Measurements from ENCODE around the gene GCH1. TPM values are rescaled to one million over a fixed set of nuclear protein-coding genes. Genes with fewer than 3 reads are reported as not detected.
"Not testable (repeated sequence)": the region's sequence is repeated elsewhere in the genome, so short reads cannot be mapped to it uniquely, and the experiment has no call there.

The GCH1 gene
- total RNA-seq, 1 donor: 1.9 TPM

GRCh38 chr14:54804538-54805041, 98.0 kb downstream of the GCH1 start:
- H3K4me3 ChIP-seq (ENCODE audit: low read depth, low read length): no peak overlapping the region
- TF ChIP-seq, protein P1, sequence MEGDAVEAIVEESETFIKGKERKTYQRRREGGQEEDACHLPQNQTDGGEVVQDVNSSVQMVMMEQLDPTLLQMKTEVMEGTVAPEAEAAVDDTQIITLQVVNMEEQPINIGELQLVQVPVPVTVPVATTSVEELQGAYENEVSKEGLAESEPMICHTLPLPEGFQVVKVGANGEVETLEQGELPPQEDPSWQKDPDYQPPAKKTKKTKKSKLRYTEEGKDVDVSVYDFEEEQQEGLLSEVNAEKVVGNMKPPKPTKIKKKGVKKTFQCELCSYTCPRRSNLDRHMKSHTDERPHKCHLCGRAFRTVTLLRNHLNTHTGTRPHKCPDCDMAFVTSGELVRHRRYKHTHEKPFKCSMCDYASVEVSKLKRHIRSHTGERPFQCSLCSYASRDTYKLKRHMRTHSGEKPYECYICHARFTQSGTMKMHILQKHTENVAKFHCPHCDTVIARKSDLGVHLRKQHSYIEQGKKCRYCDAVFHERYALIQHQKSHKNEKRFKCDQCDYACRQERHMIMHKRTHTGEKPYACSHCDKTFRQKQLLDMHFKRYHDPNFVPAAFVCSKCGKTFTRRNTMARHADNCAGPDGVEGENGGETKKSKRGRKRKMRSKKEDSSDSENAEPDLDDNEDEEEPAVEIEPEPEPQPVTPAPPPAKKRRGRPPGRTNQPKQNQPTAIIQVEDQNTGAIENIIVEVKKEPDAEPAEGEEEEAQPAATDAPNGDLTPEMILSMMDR (IDR thresholded peaks at IDR 0.05; ENCODE audit: insufficient read depth, low read length): no peak
- DNase-seq (ENCODE audit: low read depth): no peak

GRCh38 chr14:54803926-54804537, 98.6 kb downstream of the GCH1 start:
- TF ChIP-seq, protein P1 (IDR thresholded peaks at IDR 0.05; ENCODE audit: insufficient read depth, low read length): no peak
- no peak for DNase-seq (ENCODE audit: low read depth)
- H3K4me3 ChIP-seq (ENCODE audit: low read depth, low read length): no peak overlapping the region

DNA sequence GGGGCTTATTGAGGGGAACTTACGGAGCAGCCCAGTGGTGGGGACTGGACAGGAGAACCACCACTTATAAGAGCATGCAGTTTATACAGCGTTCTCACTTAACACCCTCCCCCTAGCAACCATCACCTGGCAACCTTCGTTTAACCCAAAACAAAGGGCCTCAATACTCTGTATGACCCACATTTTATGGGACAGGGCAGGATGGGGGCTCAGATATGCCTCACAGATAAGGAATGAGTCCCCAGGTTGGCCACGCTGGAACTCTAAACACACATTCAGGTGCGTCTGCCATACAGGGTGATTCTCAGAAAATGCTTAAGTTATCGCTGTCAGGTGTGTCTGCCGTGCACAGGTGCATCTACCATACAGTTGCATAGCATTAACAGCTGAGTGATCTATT, 99.2 kb downstream of the GCH1 start:
- no peak for DNase-seq (ENCODE audit: low read depth)
- TF ChIP-seq, protein P1 (IDR thresholded peaks at IDR 0.05; ENCODE audit: insufficient read depth, low read length): no peak
- no peak overlapping the region for H3K4me3 ChIP-seq (ENCODE audit: low read depth, low read length)

GRCh38 chr14:54801482-54801881, 101.1 kb downstream of the GCH1 start:
- not testable (repeated sequence) for H3K4me3 ChIP-seq (ENCODE audit: low read depth, low read length); DNase-seq (ENCODE audit: low read depth)

DNA sequence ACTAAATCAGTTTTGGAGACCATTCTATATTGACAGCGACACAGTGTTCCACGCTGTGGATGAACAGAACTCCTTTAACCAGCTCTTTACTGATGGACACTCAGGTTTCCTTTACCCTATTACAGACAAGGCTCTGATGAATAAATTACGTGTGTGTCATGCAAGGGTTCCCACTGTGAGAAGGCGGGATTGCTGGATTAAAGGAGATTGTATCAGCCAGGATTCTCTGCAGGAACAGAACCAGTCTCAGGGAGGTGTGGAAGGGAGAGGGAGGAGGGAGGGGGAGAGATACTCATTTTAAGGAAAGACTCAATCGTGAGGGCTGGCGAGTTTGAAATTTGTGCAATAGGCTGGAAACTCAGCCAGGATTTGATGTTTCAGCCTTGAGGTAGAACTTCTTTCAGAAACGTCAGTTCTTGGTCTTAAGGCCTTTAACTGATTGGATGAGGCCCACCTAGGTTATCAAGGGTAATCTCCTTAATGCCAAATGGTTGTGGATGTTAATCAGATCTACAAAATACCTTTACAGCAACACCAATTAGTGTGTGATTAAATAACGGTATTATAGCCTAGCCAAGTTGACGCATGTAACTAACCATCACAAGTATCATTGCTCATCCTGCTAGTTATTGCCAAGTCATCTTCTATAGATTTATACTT, 104.0 kb downstream of the GCH1 start:
- TF ChIP-seq, protein P1 (IDR thresholded peaks at IDR 0.05; ENCODE audit: insufficient read depth, low read length): no peak
- no peak for DNase-seq (ENCODE audit: low read depth)
- H3K4me3 ChIP-seq (ENCODE audit: low read depth, low read length): no peak overlapping the region

- TF ChIP-seq, protein P1 (IDR thresholded peaks at IDR 0.05; ENCODE audit: insufficient read depth, low read length): no peak
- DNase-seq (ENCODE audit: low read depth): no peak
- H3K4me3 ChIP-seq (ENCODE audit: low read depth, low read length): no peak overlapping the region
These were observed 104.6 kb downstream of the GCH1 start for GRCh38 chr14:54797986-54798385.

GRCh38 chr14:54797556-54797955, 105.1 kb downstream of the GCH1 start:
- TF ChIP-seq, protein P1 (IDR thresholded peaks at IDR 0.05; ENCODE audit: insufficient read depth, low read length): no peak
- DNase-seq (ENCODE audit: low read depth): no peak
- no peak overlapping the region for H3K4me3 ChIP-seq (ENCODE audit: low read depth, low read length)
